C4-2B (cell line): ENCODE results near the gene WNT10A.

Source experiments
- ZFX ChIP-seq: fragments of 450-650 bp; IDR thresholded peaks from 2 replicates; pipeline ENCODE4 v1.6.1; 2017
- TF ChIP-seq, protein P1 (sequence below): fragments of 450-650 bp; conservative IDR thresholded peaks from 2 replicates; pipeline ENCODE4 v1.5.1; 2017; ENCODE audit warnings: mild to moderate bottlenecking

DNA sequence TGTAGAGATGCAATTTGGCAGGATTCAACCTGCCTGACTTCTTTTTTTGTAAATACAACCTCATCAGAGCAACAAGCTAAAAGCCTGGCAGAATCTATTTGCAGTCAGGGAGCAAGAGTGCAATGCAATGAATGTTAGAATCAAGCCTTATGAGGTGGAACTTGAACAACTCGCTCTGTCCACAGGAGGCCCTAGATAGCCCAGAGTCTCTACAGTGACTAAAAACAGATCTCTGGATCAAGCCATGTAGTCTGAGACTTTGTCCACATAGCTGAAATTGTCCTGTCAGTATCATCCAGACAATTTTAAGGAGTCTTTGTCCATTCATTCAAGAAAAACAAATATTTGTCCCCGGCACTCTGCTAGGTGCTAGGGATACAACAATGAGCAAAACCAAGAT is 46.8 kb downstream of the WNT10A start:
- TF ChIP-seq, protein P1, sequence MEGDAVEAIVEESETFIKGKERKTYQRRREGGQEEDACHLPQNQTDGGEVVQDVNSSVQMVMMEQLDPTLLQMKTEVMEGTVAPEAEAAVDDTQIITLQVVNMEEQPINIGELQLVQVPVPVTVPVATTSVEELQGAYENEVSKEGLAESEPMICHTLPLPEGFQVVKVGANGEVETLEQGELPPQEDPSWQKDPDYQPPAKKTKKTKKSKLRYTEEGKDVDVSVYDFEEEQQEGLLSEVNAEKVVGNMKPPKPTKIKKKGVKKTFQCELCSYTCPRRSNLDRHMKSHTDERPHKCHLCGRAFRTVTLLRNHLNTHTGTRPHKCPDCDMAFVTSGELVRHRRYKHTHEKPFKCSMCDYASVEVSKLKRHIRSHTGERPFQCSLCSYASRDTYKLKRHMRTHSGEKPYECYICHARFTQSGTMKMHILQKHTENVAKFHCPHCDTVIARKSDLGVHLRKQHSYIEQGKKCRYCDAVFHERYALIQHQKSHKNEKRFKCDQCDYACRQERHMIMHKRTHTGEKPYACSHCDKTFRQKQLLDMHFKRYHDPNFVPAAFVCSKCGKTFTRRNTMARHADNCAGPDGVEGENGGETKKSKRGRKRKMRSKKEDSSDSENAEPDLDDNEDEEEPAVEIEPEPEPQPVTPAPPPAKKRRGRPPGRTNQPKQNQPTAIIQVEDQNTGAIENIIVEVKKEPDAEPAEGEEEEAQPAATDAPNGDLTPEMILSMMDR: no peak
- no peak for TF ChIP-seq ZFX
